HG02973 (cell line): ENCODE measurements around the gene RHOG.
A peak's percentile ranks its signal among the peaks of the same experiment; 100 is the strongest.
"Not testable (repeated sequence)": the region's sequence is repeated elsewhere in the genome, so short reads cannot be mapped to it uniquely, and the experiment has no call there.

ENCODE experiments used
- ATAC-seq: cut with Tn5 transposase; IDR thresholded peaks from one replicate; pipeline ENCODE4 v1.9.1; 2021; ENCODE audit warnings: moderate library complexity; ENCODE audit not compliant: unreplicated experiment

Gene RHOG

GRCh38 chr11:3810951-3811350 lies 29.8 kb downstream of the RHOG start:
- no peak for ATAC-seq

DNA sequence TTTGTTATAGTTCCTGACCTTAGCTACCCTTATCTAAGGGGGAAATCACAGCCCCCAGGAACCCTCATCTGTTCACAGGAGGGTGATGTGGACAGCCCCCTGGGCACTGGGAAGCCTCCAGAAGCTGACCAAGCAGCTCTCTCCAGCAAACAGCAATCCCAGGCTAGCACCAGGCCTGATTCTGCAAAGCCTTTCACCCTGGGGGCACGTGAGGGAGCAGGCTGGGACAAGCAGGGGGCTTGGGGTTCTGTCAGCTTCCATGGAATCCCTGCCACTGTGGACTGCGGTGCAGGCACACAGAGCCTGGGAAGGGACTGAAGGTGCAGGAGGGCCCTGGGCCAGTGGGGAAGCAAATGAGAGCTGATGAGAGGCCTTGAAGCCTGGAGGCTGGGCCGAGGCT lies 30.3 kb downstream of the RHOG start:
- no peak for ATAC-seq

DNA sequence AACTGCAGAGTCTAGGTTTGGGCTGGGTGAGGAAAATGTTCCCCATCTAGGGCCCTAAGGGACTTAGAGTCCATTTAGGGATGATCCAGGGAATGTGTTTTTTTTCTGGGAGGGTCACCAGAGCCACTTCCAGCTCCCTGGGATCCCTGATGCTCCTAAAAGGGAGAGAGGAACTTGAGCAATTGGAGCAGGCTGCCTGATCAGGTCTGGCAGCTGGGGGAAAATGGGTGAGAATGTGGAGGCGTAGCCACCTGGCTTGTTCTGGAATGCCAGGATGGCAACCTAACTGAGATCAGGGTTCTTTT lies 31.2 kb downstream of the RHOG start:
- ATAC-seq = no peak

DNA sequence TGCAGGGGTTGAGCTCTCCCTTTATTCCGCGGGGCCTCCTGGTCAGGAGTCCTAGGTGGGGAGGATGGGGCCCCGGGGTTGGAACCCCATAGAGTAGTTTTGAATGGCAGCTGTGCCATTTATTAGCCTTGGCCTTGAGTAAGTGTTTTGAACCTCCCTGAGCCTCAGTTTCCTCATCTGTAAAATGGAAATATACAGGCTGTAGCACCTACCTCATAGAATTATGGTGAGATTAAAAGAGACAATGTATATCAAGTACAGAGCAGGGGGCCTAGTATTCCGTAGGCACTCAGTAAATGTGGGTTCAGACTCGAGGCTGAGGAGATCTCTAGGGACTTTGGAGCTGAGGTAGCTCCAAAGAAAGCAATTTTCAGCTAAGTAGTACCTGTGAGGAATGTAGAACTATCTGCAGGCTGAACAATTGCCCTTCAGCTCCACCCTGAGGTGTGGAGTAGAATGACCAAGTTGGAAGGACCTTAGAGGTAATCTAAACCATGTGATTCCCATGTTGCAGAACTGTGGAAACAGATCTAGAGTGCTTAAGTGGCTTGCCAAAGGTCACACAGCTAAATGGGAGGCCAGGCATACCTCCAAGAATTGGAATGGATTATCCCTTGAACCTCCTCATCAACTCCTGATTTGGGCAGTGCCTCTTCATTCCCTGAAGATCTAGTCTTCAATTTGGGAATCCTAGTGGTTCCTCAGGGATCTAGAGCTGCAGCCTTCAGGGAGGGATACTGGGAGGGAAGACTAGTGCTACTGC lies 31.7 kb downstream of the RHOG start:
- peak; percentile 75 for ATAC-seq

DNA sequence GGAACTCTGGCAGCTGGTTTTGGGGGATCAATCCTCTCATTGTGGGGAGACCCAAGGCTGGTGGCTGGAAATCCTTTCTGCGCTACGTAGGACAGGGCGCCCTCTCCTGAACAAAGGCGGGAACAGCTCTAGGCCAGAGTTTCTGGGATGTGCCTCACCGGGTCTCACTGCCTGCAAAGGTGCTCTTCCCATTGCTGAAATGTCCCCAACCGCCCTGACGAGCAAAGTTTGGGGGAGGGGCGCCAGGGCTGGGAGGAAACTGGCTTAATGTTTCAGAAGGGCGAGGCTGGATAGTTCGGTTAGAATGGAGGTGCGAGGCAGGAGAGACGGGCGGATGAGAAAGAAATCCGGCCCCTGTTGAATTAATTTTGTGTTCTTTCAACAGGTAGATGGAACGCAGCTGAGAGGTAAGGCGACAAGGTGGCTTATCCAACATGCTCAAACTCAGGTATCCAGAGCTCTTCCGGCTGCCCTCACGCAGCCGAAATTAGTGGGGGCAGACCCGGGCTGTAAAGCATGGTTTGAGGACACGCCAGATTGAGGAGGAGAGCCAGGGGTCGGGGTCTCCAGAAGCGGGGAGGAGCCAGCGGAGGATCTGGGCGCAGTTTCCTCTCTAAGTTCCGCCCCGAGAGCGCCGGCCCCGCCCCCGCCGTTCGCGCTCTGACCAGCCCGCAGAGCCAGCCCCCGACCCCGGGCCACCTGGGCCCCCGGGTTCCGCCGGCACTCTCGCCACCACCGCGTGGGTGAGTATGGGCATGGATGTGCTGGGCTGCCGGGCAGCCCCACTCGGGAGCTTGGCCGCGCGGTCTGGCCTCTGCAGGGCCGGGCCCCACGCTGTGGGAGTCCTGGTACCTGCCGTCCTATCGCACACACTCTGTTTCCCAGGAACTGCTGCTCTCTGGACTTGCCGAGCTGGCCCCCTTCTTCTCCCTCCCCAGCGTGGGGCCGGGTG lies 32.6 kb downstream of the RHOG start, which contains the start of gene PGAP2:
PGAP2 (plus strand) TSS at position 652 of the 952 bp plus-strand sequence. CDS start 2,700 bp downstream, outside the sequence.
- peak; percentile 61 for ATAC-seq

- no peak for ATAC-seq
Observed at GRCh38 chr11:3803726-3804495, 36.8 kb downstream of the RHOG start.

GRCh38 chr11:3802011-3802790 lies 38.6 kb downstream of the RHOG start:
- ATAC-seq = no peak

DNA sequence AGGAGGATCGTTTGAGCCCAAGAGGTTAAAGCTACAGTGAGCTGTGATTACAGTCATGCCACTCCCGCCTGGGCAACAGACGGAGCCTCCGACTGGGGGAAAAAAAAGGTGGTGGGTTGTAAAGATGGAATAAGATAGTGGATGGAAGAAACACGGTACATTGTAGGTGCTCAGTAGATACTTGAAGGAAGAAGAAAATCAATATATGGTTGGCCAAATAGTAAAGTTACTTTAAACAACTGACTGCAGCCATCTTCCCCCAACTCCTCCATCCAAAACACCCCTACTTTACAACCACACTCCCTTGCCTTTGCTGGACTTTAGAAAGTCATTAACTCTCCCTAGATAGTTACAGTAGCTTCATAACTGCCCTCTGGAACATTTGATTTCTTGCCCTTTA lies 40.9 kb downstream of the RHOG start:
- no peak for ATAC-seq

DNA sequence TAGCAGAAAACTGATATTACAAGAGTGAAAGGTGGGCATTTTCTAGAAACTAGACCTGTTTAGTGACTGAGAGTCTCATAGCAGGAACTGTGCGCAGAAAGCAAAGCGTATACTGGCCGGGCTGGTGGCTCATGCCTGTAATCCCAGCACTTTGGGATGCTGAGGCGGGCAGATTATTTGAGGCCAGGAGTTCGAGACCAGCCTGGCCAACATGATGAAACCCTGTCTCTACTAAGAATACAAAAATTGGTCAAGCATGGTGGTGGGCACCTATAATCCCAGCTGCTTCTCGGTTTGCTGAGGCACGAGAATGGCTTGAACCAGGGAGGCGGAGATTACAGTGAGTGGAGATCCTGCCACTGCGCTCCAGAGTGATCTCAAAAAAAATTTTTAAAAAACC lies 41.6 kb downstream of the RHOG start:
- ATAC-seq = no peak

DNA sequence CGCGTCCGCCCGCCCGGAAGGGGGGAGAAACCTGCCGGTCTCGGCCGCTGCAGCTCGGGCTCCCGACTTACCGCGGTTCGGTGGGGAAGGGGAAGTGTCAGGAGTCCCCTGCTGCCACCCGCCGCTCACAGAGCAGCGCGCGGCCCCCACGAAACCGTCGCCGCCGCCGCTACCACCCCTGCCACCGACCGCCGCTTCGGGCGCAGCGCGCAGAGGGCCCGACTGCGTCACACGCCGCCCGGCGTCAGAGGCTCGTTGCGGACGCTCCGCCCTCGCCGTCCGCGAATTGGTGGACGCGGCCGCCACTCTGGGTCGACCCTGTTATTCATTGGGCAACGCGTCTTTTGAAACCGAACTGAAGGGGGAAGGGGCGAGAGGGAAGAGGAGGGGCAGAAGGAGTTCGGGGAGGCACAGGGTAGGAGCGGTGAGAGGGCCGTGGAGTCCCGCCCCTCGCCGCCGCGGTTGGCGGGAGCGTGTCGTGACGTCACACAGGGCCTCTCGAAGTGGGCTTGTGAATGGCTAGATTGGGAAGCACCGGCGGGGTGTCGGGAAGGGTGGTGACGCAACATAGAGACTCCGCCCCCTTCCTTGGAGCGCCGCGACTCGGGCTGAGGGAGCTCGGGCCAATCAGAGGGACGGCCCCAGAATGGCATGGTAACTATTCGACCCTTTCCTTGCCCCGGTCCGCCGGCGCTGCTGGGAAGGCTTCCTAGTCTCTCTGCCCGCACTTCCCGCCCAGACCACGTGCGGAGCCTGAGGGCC lies 43.2 kb downstream of the RHOG start, which contains the start of gene NUP98:
NUP98 (minus strand) TSS at position 226 of the 762 bp plus-strand sequence. CDS start 15,437 bp downstream, outside the sequence.
- peak; percentile 91 for ATAC-seq

- ATAC-seq = peak; percentile 32
Observed at GRCh38 chr11:3796801-3797328, 43.9 kb downstream of the RHOG start.

DNA sequence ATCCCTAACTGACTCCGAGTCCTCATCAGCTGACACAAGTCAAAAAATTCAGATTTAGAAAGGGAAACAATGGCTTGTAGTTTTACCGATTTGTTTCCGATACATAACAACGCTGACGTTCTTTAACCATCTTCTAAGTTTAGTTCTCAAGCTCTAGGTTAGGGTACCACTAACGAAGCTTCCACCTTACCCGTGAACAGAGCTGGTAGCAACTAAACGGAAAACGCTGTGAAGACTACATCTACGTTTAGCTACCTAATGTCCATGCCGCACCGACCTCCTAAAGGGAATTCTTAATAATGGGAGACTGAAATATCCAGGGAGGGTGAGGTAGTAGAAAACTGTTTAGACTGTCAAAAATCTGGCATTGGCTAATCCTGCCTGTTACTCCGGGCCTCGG lies 44.4 kb downstream of the RHOG start:
- ATAC-seq = no peak

DNA sequence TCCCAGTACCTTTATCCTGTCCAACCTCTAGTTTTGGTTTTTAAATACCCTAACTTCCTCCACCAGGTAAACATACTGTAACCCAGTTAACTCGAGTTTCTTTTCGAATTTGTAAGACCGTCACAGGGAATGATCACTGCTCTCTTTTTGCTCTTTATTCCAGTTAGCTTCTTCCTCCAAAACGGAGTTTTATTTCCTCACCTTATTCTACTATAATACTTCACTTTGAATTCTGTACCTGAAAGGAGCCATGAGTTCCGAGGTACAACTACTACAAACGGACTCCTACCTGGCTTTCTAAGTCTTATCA lies 44.8 kb downstream of the RHOG start:
- no peak for ATAC-seq

DNA sequence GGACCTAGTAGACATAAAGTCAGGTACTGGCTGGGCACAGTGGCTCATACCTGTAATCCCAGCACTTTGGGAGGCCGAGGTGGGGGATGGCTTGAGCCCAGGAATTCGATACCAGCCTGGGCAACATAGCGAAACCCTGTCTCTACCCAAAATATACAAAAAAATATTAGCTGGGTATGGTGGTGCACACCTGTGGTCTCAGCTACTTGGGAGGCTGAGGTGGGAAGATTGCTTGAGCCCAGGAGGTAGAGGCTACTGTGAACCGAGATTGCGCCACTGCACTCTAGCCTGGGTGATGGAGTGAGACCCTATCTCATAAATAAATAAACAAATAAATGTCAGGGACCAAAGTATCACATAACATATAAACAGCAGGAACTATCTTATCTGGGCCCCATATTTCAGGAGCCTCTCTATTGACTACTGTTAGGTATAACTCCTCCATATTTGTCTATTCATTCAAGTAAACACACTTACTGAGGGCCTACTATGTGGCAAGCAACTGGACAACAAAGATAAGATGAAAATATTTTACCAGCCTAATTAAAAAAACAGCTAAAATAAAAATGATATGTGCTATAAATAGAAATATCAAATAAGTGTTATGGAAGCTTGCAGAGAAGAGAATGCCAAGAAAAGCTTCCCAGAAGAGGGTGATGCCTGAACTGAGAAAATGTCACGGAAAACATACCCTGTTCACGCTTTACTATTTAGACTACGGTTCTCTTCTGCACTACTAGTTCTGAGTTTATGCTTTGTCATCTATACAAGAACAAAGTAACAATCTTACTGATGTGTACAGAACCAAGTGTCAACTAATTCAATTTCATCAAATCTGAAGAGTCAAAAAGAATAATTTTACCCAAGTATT lies 45.4 kb downstream of the RHOG start:
- no peak for ATAC-seq

GRCh38 chr11:3794387-3794786 lies 46.4 kb downstream of the RHOG start:
- not testable (repeated sequence) for ATAC-seq

- ATAC-seq = no peak
Observed at GRCh38 chr11:3786781-3787428, 53.9 kb downstream of the RHOG start.

DNA sequence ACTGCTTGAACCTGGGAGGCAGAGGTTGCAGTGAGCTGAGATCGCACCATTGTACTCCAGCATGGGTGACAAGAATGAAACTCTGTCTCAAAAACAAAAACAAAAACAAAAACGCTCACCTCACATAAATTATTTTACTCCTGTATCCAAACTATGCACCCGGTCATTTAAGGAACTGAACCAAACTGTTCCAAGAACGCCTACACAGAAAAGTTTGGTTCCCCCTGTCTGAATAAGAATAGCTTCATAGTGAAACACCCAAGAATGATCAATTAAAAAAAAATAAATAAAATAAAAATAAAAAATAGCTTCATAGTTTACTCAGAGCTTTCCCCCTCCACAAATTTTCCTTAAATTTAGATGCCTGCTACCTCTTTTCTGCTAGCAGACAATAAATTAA lies 57.1 kb downstream of the RHOG start:
- no peak for ATAC-seq

DNA sequence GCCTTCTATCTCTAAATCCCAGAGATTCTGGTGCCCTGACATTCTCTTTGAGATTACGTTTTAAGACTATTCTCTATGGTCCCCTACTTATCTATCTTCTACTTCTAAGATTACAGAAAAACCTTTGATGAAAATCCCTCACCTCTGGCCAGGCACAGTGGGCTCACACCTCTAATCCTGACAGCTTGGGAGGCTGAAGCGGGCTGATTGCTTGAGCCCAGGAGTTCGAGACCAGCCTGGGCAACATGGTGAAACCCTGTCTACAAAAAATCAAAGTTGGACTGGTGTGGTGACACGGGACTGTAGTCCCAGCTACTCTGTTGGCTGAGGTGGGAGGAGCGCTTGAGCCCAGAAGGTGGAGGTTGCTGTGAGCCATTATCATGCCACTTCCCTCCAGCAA lies 57.8 kb downstream of the RHOG start:
- no peak for ATAC-seq
